ENCODE data around the gene SEMG2. TPM values are rescaled to one million over a fixed set of nuclear protein-coding genes. Genes with fewer than 3 reads are reported as not detected.

The SEMG2 gene
- total and polyA plus RNA-seq, 10 of the 15 experiments (the other 5 are each of a cell fraction or from before 2014, with no cell fraction given): not detected

DNA sequence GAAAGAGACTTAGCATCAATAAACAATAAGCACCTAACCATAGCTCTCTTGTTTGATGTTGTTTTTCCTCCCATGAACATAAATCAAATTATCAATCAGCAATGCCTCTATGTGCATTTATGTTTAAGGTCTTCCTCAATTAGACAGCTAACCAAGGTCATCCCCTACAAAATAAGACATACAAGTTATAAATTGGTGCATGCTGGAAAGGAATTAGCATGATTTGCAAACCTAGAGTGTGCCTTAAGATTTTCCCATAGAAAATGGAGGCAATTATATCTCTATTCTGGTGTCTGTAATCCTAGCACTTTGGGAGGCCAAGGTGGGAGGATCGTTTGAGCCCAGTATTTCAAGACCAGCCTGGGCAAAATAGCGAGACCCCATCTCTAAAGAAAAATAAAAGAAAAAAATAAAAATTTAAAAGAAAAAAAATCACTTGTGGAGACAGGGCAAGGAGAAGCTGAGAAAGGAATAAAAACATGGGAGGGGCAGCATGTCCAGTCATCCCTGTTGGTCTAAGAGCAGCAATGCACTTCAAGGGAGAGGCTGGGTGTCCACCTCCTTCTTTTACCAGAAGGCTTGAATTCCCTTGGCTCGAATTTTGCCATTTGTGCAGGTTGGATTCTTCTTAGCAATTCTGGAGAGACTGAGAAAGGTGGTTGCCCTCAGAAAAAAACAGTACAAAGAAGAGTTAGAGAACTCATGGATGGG, 42.5 kb downstream of the SEMG2 start:
- WGBS (ENCODE audit: insufficient coverage, insufficient replicate concordance, low lambda C conversion rate, missing lambda C conversion rate): 2% methylated on average over 3 of the region's 3 CpGs
- ATAC-seq: no peak
- TF ChIP-seq SIN3A (IDR thresholded peaks at IDR 0.05; ENCODE audit: low read depth, low read length) (no peak), SMAD5 (IDR thresholded peaks at IDR 0.05; ENCODE audit: low read depth) (no peak), PAX5 (IDR thresholded peaks at IDR 0.05; ENCODE audit: borderline replicate concordance, low read depth, low read length) (no peak), LARP7 (IDR thresholded peaks at IDR 0.05) (no peak), PML (IDR thresholded peaks at IDR 0.05; ENCODE audit: low read length) (no peak)
- Histone ChIP-seq H3K36me3 (ENCODE audit: control insufficient read depth in 2 of 2, insufficient read depth in 2 of 2, low read length in 1 of 2) (no peaks in the 10 kb centered on the region), H4K20me1 (ENCODE audit: control insufficient read depth, insufficient read depth) (no peaks in the 10 kb centered on the region), H3K4me2 (ENCODE audit: control insufficient read depth, insufficient read depth) (no peak overlapping the region), H3K4me3 (no peak overlapping the region), H3K27me3 (replicated peaks in 1 of 2; ENCODE audit: control insufficient read depth in 2 of 2, insufficient read depth in 2 of 2, low read length in 1 of 2) (peaks cover 1 to 3% of the 10 kb centered on the region in 2 experiments; a peak in 2 of 4 replicates), H3K27ac (ENCODE audit: control insufficient read depth, insufficient read depth) (no peak overlapping the region), H3K9ac (ENCODE audit: control insufficient read depth, insufficient read depth, low read length) (no peak overlapping the region), H3K4me1 (ENCODE audit: control insufficient read depth, insufficient read depth, low read length) (no peaks in the 10 kb centered on the region), H2AFZ (ENCODE audit: control insufficient read depth, low read depth, low read length) (no peak overlapping the region), H3K79me2 (ENCODE audit: control insufficient read depth, insufficient read depth, low read length) (no peaks in the 10 kb centered on the region), H3K9me3 (replicated peaks; ENCODE audit: control insufficient read depth, insufficient read depth, low read length) (no peaks in the 10 kb centered on the region)
- BruUV-seq (replicated peaks): no TSS peak
- DNase-seq (ENCODE audit: low read depth, low spot score): no peak
- in situ Hi-C loops (cut with MboI) (no loop called here), intact Hi-C loops (cut with micrococcal nuclease; ENCODE audit: unreplicated experiment) (no loop called here)
- RAD21 ChIA-PET (ENCODE audit: unreplicated experiment): no interaction called here
- SMC1A ChIA-PET (ENCODE audit: uncharacterized antibody, unreplicated experiment): no interaction called here
- FAIRE-seq: no peak
- CTCF ChIA-PET: no interaction called here
- POLR2A ChIA-PET: no interaction called here

DNA sequence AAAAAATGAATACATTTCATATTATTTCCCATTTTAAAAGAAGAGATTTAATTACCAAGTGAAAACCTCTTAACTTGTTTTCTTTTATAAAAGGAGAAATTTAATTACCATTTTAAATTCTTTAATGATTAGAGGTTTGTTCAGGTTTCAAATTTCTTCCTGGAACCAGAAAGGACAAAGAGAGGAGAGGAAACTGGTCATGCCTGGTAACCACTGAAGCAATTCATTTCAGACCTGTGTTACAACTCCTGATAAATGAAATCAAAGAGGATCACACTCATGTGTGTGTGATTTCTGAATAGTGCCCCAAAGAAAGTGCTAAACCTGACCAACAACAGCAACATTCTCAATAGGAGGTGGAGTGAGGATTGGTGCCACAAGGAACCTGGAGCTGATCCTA, 45.8 kb downstream of the SEMG2 start:
- no peak overlapping the region for H3K4me2 ChIP-seq (ENCODE audit: control insufficient read depth, insufficient read depth)
- in situ Hi-C loops (cut with MboI) (no loop called here), intact Hi-C loops (cut with micrococcal nuclease; ENCODE audit: unreplicated experiment) (no loop called here)
- ChIA-PET POLR2A (no interaction called here), SMC1A (ENCODE audit: uncharacterized antibody, unreplicated experiment) (no interaction called here), RAD21 (ENCODE audit: unreplicated experiment) (no interaction called here), CTCF (no interaction called here)
- no peaks in the 10 kb centered on the region for H3K9me3 ChIP-seq (replicated peaks; ENCODE audit: control insufficient read depth, insufficient read depth, low read length)
- no peaks in the 10 kb centered on the region for H4K20me1 ChIP-seq (ENCODE audit: control insufficient read depth, insufficient read depth)
- TF ChIP-seq NFXL1 (IDR thresholded peaks at IDR 0.05; ENCODE audit: borderline replicate concordance): no peak
- TF ChIP-seq FOS (IDR thresholded peaks at IDR 0.05; ENCODE audit: borderline replicate concordance, extremely low read depth, insufficient read length): no peak
- FAIRE-seq (no peak), ATAC-seq (no peak), DNase-seq (ENCODE audit: low read depth, low spot score) (no peak)
- no TSS peak for BruUV-seq (replicated peaks)
- no peaks in the 10 kb centered on the region for H3K36me3 ChIP-seq (ENCODE audit: control insufficient read depth in 2 of 2, insufficient read depth in 2 of 2, low read length in 1 of 2)
- H3K27me3 ChIP-seq (replicated peaks in 1 of 2; ENCODE audit: control insufficient read depth in 2 of 2, insufficient read depth in 2 of 2, low read length in 1 of 2): peaks cover 0 to 5% of the 10 kb centered on the region in 2 experiments; a peak in 2 of 4 replicates
- no peak overlapping the region for H3K4me3 ChIP-seq
- no peaks in the 10 kb centered on the region for H3K79me2 ChIP-seq (ENCODE audit: control insufficient read depth, insufficient read depth, low read length)
- no peaks in the 10 kb centered on the region for H3K4me1 ChIP-seq (ENCODE audit: control insufficient read depth, insufficient read depth, low read length)
- H3K27ac ChIP-seq (ENCODE audit: control insufficient read depth, insufficient read depth): no peak overlapping the region
- H3K9ac ChIP-seq (ENCODE audit: control insufficient read depth, insufficient read depth, low read length): no peak overlapping the region
- H2AFZ ChIP-seq (ENCODE audit: control insufficient read depth, low read depth, low read length): no peak overlapping the region

Data from GM12878 (cell line).